ENCODE data around the gene RSRC1. TPM values are rescaled to one million over a fixed set of nuclear protein-coding genes. Genes with fewer than 3 reads are reported as not detected.

The RSRC1 gene
- polyA plus RNA-seq, 1 donor (not counting 4 experiments of a cell fraction or from before 2014, with no cell fraction given), result 11.1 TPM

DNA sequence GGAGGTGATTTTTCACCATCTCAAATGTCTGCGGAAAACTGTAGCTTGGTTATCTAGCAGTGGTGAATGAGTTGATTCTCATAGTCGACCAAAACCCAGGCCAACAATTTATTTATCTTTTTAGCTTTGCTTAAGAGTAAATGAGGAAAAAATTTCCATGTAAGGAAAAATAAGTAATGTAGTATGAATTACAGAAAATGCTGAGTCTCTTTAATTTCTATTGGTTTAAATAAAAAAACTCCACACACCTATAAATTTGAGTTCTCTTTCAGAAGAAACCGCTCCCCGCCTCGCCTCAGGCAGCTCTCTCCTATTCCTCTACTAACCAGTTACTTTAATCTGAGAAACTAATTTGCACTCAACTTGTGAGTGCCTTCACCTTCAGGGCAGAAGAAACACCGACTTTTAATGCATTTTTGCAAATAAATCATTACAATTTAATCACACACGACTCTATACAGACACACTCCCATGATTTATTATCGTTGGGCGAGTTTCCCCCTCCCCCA lies 540 bp upstream of the RSRC1 start:
- Histone ChIP-seq H3K27ac (ENCODE audit: control insufficient read depth, insufficient read depth, low read length) (peak overlapping the region; percentile 84), H3K9ac (ENCODE audit: control insufficient read depth, extremely low read depth, insufficient read depth, low read length) (peak overlapping the region; percentile 93), H3K27me3 (ENCODE audit: control insufficient read depth, extremely low read depth, insufficient read depth, low read length) (peaks cover 48% of the 10 kb centered on the region), H3K79me2 (ENCODE audit: control insufficient read depth, insufficient read depth, low read length) (peaks cover 27% of the 10 kb centered on the region), H3K4me3 (ENCODE audit: control insufficient read depth in 2 of 3, extremely low read depth in 1 of 3, insufficient read depth in 2 of 3, low read depth in 1 of 3, low read length in 3 of 3) (peak overlapping the region; percentile 75 to 97 (median 95)), H2AFZ (ENCODE audit: control insufficient read depth, low read length) (peak overlapping the region; percentile 99), H3K4me2 (ENCODE audit: control insufficient read depth, extremely low read depth, insufficient read depth, low read depth, low read length) (peak overlapping the region; percentile 91), H3K4me1 (ENCODE audit: control insufficient read depth, extremely low read depth, insufficient read depth, low read length) (peaks cover 3% of the 10 kb centered on the region), H3K36me3 (ENCODE audit: control insufficient read depth in 2 of 2, extremely low read depth in 1 of 2, insufficient read depth in 2 of 2, low read length in 2 of 2) (no peaks in the 10 kb centered on the region), H3K9me3 (ENCODE audit: control insufficient read depth, low read depth, low read length) (no peaks in the 10 kb centered on the region), H3K9me1 (ENCODE audit: control insufficient read depth, extremely low read depth, insufficient read depth, low read length) (no peaks in the 10 kb centered on the region), H4K20me1 (ENCODE audit: control insufficient read depth, extremely low read depth, insufficient read depth, low read length) (no peaks in the 10 kb centered on the region)
- dilution Hi-C loops (cut with MboI; ENCODE audit: extremely low pct_ligation_motif_present, low sequenced_read_pairs), result no loop called here
- no peak for TF ChIP-seq EZH2 (IDR thresholded peaks at IDR 0.05; ENCODE audit: low read length)
- TF ChIP-seq, protein P1, sequence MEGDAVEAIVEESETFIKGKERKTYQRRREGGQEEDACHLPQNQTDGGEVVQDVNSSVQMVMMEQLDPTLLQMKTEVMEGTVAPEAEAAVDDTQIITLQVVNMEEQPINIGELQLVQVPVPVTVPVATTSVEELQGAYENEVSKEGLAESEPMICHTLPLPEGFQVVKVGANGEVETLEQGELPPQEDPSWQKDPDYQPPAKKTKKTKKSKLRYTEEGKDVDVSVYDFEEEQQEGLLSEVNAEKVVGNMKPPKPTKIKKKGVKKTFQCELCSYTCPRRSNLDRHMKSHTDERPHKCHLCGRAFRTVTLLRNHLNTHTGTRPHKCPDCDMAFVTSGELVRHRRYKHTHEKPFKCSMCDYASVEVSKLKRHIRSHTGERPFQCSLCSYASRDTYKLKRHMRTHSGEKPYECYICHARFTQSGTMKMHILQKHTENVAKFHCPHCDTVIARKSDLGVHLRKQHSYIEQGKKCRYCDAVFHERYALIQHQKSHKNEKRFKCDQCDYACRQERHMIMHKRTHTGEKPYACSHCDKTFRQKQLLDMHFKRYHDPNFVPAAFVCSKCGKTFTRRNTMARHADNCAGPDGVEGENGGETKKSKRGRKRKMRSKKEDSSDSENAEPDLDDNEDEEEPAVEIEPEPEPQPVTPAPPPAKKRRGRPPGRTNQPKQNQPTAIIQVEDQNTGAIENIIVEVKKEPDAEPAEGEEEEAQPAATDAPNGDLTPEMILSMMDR (optimal IDR thresholded peaks at IDR 0.05 in 1 of 3, IDR thresholded peaks at IDR 0.05 in 1 of 3, conservative IDR thresholded peaks at IDR 0.05 in 1 of 3; ENCODE audit: extremely low read depth in 1 of 3, insufficient read depth in 2 of 3, low read length in 3 of 3), result no peak
- FAIRE-seq (no peak), DNase-seq (ENCODE audit: low read depth, low spot score) (no peak)

DNA sequence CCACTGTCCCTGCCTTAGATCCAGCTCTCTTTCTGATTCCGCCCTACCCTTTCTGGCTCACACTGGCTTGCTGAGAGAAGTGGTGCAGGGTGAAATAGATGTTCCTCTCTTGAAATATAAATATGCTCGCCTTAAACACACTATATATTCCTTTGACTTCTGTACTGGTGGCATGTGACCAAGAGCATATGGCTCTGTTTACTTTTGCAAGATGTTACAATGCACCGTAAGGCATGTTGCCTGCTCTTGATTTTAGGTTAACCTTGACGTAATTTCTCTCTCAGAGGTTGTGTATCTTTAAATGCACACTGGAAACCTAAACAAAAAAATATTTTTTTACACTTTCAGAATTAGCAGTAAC lies 749 bp downstream of the RSRC1 start:
- Histone ChIP-seq H3K9me3 (ENCODE audit: control insufficient read depth, low read depth, low read length) (no peaks in the 10 kb centered on the region), H3K9me1 (ENCODE audit: control insufficient read depth, extremely low read depth, insufficient read depth, low read length) (no peaks in the 10 kb centered on the region), H3K9ac (ENCODE audit: control insufficient read depth, extremely low read depth, insufficient read depth, low read length) (peak overlapping the region; percentile 93), H3K27me3 (ENCODE audit: control insufficient read depth, extremely low read depth, insufficient read depth, low read length) (peaks cover 35% of the 10 kb centered on the region), H3K36me3 (ENCODE audit: control insufficient read depth in 2 of 2, extremely low read depth in 1 of 2, insufficient read depth in 2 of 2, low read length in 2 of 2) (no peaks in the 10 kb centered on the region), H3K27ac (ENCODE audit: control insufficient read depth, insufficient read depth, low read length) (peak overlapping the region; percentile 84), H2AFZ (ENCODE audit: control insufficient read depth, low read length) (peak overlapping the region; percentile 99), H3K4me1 (ENCODE audit: control insufficient read depth, extremely low read depth, insufficient read depth, low read length) (peaks cover 3% of the 10 kb centered on the region), H3K4me2 (ENCODE audit: control insufficient read depth, extremely low read depth, insufficient read depth, low read depth, low read length) (peak overlapping the region; percentile 91), H3K79me2 (ENCODE audit: control insufficient read depth, insufficient read depth, low read length) (peaks cover 30% of the 10 kb centered on the region), H4K20me1 (ENCODE audit: control insufficient read depth, extremely low read depth, insufficient read depth, low read length) (no peaks in the 10 kb centered on the region), H3K4me3 (ENCODE audit: control insufficient read depth in 2 of 3, extremely low read depth in 1 of 3, insufficient read depth in 2 of 3, low read depth in 1 of 3, low read length in 3 of 3) (peak overlapping the region; percentile 75 to 97 (median 95))
- TF ChIP-seq EZH2 (IDR thresholded peaks at IDR 0.05; ENCODE audit: low read length), result no peak
- TF ChIP-seq, protein P1 (optimal IDR thresholded peaks at IDR 0.05 in 1 of 3, IDR thresholded peaks at IDR 0.05 in 1 of 3, conservative IDR thresholded peaks at IDR 0.05 in 1 of 3; ENCODE audit: extremely low read depth in 1 of 3, insufficient read depth in 2 of 3, low read length in 3 of 3), result no peak
- no peak for DNase-seq (ENCODE audit: low read depth, low spot score)
- dilution Hi-C loops (cut with MboI; ENCODE audit: extremely low pct_ligation_motif_present, low sequenced_read_pairs), result no loop called here
- FAIRE-seq, result no peak

Measured in keratinocyte (primary cell).